OCI-LY3 (cell line): ENCODE data around the gene KREMEN1.

ENCODE experiments used
- H2AFZ ChIP-seq: fragments of 200-600, 300-600 bp; shearing (Covaris generic); 2 replicates; pipeline ENCODE4 v1.6.0; 2014; ENCODE audit warnings: antibody characterized with exemption, low read depth, low read length
- H3K27ac ChIP-seq: fragments of 200-600, 300-600 bp; sonication (generic); 2 replicates; pipeline ENCODE4 v1.5.1; 2014; ENCODE audit warnings: mild to moderate bottlenecking, low read length, moderate library complexity, mixed read lengths
- H3K27me3 ChIP-seq: fragments of 200-600, 300-600 bp; sonication (generic); 2 replicates; pipeline ENCODE4 v1.6.1; 2014; ENCODE audit warnings: low read depth, low read length, mixed read lengths
- H3K36me3 ChIP-seq: fragments of 200-600, 300-600 bp; sonication (generic); replicated peaks from 2 replicates; pipeline ENCODE3; 2014; ENCODE audit warnings: low read depth, low read length, mixed read lengths
- H3K4me1 ChIP-seq: fragments of 300-600, 200-600 bp; sonication (generic); 2 replicates; pipeline ENCODE4 v1.6.1; 2014; ENCODE audit warnings: low read length, mixed read lengths
- H3K4me2 ChIP-seq: fragments of 200-600, 300-600 bp; sonication (generic); 2 replicates; pipeline ENCODE4 v1.6.1; 2014; ENCODE audit warnings: low read length, mixed read lengths
- H3K4me3 ChIP-seq: fragments of 300-600, 200-600 bp; sonication (generic); 2 replicates; pipeline ENCODE4 v1.5.1; 2014; ENCODE audit warnings: antibody characterized with exemption, mild to moderate bottlenecking, low read length, moderate library complexity
- H3K79me2 ChIP-seq: fragments of 300-600, 200-600 bp; shearing (Covaris generic); 2 replicates; pipeline ENCODE4 v1.6.1; 2014; ENCODE audit warnings: mild to moderate bottlenecking, low read length, mixed read lengths
- H3K9ac ChIP-seq: fragments of 300-600, 200-600 bp; shearing (Covaris generic); 2 replicates; pipeline ENCODE4 v1.6.0; 2014; ENCODE audit warnings: mild to moderate bottlenecking, low read length, moderate library complexity
- H3K9me3 ChIP-seq: fragments of 200-600, 300-600 bp; shearing (Covaris generic); 2 replicates; pipeline ENCODE4 v1.6.1; 2014; ENCODE audit warnings: low read length, mixed read lengths; ENCODE audit not compliant: insufficient read depth
- H4K20me1 ChIP-seq: fragments of 200-600, 300-600 bp; sonication (generic); 2 replicates; pipeline ENCODE4 v1.6.1; 2016; ENCODE audit warnings: low read length, mixed read lengths; ENCODE audit not compliant: insufficient read depth
- CTCF ChIP-seq: fragments of 200-600, 300-600 bp; sonication (generic); IDR thresholded peaks from 2 replicates; pipeline ENCODE4 v1.5.1; 2014; ENCODE audit warnings: antibody characterized with exemption, low read length, low read depth

KREMEN1 gene

GRCh38 chr22:29216873-29217666, 144.2 kb downstream of the KREMEN1 start:
- Histone ChIP-seq H3K4me1 (peaks cover 9% of the 10 kb centered on the region; the same call in 1 of the 2 replicates), H2AFZ (no peak overlapping the region), H3K9me3 (no peaks in the 10 kb centered on the region), H3K27me3 (peaks cover 36% of the 10 kb centered on the region), H3K79me2 (no peaks in the 10 kb centered on the region), H3K4me2 (no peak overlapping the region), H3K4me3 (no peak overlapping the region), H3K36me3 (no peaks in the 10 kb centered on the region), H3K9ac (no peak overlapping the region), H3K27ac (no peak overlapping the region), H4K20me1 (no peaks in the 10 kb centered on the region)
- TF ChIP-seq CTCF, result no peak
